Stimulated activated effector memory CD8-positive, alpha-beta T cell treated with anti-CD3 and anti-CD28 coated beads, Interleukin-12 subunit alpha, Interleukin-12 subunit beta, amount 100 ng/mL, for 72 hours (primary cell): ENCODE measurements around the gene ELAVL2.
"Not testable (repeated sequence)": the region's sequence is repeated elsewhere in the genome, so short reads cannot be mapped to it uniquely, and the experiment has no call there.

ENCODE experiments used
- ATAC-seq: fragments of 150-1000 bp; cut with Tn5 transposase; 2 replicates; pipeline ENCODE4 v1.10.0; 2021
- DNase-seq, 2 donors: peaks; one replicate each; pipeline ENCODE4 v3.0.0; 2021 to 2022; ENCODE audit warnings: low spot score in 2 of 2
- H3K27ac Mint-ChIP-seq: one replicate; pipeline ENCODE4 v1.8.0; 2022; ENCODE audit warnings: mild to moderate bottlenecking, mixed read lengths
- H3K36me3 Mint-ChIP-seq: one replicate; pipeline ENCODE4 v1.8.0; 2022; ENCODE audit warnings: mild to moderate bottlenecking, mixed read lengths
- H3K4me1 Mint-ChIP-seq: one replicate; pipeline ENCODE4 v1.8.0; 2022; ENCODE audit warnings: mixed read lengths
- H3K4me3 Mint-ChIP-seq: one replicate; pipeline ENCODE4 v1.8.0; 2022; ENCODE audit warnings: mild to moderate bottlenecking, mixed read lengths
- H3K9me3 Mint-ChIP-seq: one replicate; pipeline ENCODE4 v1.8.0; 2022; ENCODE audit warnings: mixed read lengths

The ELAVL2 gene

GRCh38 chr9:23725279-23725946 lies 100.6 kb downstream of the ELAVL2 start:
- no peak overlapping the region for H3K4me3 Mint-ChIP-seq
- H3K36me3 Mint-ChIP-seq = no peaks in the 10 kb centered on the region
- no peak overlapping the region for H3K27ac Mint-ChIP-seq
- peaks cover 11% of the 10 kb centered on the region for H3K9me3 Mint-ChIP-seq
- no peaks in the 10 kb centered on the region for H3K4me1 Mint-ChIP-seq
- ATAC-seq = no peak
- no peak for DNase-seq

- H3K36me3 Mint-ChIP-seq = no peaks in the 10 kb centered on the region
- DNase-seq = no peak
- H3K27ac Mint-ChIP-seq = no peak overlapping the region
- peaks cover 11% of the 10 kb centered on the region for H3K9me3 Mint-ChIP-seq
- no peak overlapping the region for H3K4me3 Mint-ChIP-seq
- no peaks in the 10 kb centered on the region for H3K4me1 Mint-ChIP-seq
- ATAC-seq = no peak
Observed at GRCh38 chr9:23723672-23724071, 102.4 kb downstream of the ELAVL2 start.

DNA sequence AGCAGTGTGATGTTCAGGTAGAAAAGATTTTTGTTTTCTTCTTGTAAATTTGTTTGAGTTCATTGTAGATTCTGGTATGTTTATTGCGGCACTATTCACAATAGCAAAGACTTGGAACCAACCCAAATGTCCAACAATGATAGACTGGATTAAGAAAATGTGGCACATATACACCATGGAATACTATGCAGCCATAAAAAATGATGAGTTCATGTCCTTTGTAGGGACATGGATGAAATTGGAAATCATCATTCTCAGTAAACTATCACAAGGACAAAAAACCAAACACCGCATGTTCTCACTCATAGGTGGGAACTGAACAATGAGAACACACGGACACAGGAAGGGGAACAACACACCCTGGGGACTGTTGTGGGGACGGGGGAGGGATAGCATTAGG lies 103.0 kb downstream of the ELAVL2 start:
- not testable (repeated sequence) for H3K36me3 Mint-ChIP-seq, ATAC-seq, DNase-seq, H3K27ac Mint-ChIP-seq, H3K4me3 Mint-ChIP-seq, H3K4me1 Mint-ChIP-seq
- H3K9me3 Mint-ChIP-seq = peaks cover 11% of the 10 kb centered on the region

DNA sequence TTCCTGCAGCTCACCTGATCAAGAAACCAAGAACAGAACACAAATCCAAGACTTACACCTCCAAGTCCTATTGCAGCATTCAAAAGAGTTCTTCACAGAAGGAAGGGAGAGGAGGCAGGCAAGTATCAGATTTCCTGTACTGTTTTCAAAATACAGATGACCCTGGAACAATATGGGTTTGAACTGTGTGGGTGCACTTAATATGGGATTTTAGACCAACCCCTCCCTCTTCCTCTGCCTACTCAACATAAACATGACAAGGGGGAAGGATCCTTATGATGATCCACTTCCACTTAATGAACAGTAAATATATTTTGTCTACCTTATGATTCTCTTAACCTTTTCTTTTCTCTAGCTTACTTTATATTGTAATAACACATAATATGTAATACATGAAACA lies 104.6 kb downstream of the ELAVL2 start:
- Mint-ChIP-seq H3K9me3 (peaks cover 11% of the 10 kb centered on the region), H3K4me1 (no peaks in the 10 kb centered on the region), H3K36me3 (no peaks in the 10 kb centered on the region), H3K27ac (no peak overlapping the region), H3K4me3 (no peak overlapping the region)
- no peak for ATAC-seq
- no peak for DNase-seq

- Mint-ChIP-seq H3K4me1 (no peaks in the 10 kb centered on the region), H3K27ac (no peak overlapping the region), H3K36me3 (no peaks in the 10 kb centered on the region), H3K4me3 (no peak overlapping the region), H3K9me3 (peaks cover 4% of the 10 kb centered on the region)
- DNase-seq = no peak
- no peak for ATAC-seq
Observed at GRCh38 chr9:23717505-23717904, 108.5 kb downstream of the ELAVL2 start.

DNA sequence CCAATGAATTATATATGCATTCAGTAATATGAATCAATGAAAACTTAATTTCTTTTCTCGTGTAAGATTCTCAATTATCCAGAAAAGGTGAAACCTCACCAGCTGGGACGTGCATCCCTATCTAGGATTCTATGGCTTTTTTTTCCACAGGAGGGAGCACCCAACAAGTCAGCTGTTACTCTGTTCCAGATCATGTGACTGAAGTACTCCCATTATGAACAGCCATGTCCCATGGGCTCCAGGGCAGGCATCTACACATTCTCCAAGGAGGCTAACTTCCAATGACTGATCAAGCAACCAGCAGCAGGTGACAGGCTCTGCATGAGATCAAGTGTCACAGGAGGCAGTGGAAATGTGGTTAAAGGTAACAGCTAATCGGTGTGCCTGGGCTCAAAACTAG lies 118.8 kb downstream of the ELAVL2 start:
- no peaks in the 10 kb centered on the region for H3K36me3 Mint-ChIP-seq
- DNase-seq (no peak), ATAC-seq (no peak)
- H3K4me1 Mint-ChIP-seq = no peaks in the 10 kb centered on the region
- H3K4me3 Mint-ChIP-seq = no peak overlapping the region
- peaks cover 3% of the 10 kb centered on the region for H3K9me3 Mint-ChIP-seq
- no peak overlapping the region for H3K27ac Mint-ChIP-seq

DNA sequence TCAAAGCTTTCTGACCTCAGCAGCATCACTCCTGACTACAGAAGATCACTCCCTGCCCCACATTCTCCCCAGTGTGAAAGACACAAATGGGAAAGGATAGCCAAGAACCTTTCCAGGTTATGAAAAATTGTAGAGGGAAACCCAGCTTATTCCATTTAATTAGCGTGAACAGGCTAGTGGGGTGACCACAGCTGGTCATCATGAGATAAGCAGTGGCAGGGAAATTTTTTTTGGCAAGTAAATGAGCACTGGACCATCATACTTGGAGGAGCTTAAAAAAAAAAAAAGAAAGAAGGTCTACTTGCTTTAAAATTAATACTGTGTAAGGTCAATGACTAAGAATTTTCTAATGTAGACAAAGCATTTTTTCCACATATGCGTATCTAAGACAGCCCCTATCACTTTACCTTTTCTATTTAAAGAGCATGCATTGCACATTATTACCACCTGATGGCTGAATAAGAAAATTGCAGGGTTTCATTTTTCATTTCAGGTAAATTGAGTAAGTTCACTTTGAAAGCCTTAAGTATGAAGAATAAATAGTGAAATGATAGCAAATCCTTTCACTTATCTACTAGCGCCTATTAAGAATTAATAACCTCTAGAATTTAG lies 123.6 kb downstream of the ELAVL2 start:
- no peak overlapping the region for H3K4me3 Mint-ChIP-seq
- H3K36me3 Mint-ChIP-seq = no peaks in the 10 kb centered on the region
- DNase-seq (no peak), ATAC-seq (no peak)
- H3K4me1 Mint-ChIP-seq = no peaks in the 10 kb centered on the region
- H3K27ac Mint-ChIP-seq = no peak overlapping the region
- no peaks in the 10 kb centered on the region for H3K9me3 Mint-ChIP-seq

DNA sequence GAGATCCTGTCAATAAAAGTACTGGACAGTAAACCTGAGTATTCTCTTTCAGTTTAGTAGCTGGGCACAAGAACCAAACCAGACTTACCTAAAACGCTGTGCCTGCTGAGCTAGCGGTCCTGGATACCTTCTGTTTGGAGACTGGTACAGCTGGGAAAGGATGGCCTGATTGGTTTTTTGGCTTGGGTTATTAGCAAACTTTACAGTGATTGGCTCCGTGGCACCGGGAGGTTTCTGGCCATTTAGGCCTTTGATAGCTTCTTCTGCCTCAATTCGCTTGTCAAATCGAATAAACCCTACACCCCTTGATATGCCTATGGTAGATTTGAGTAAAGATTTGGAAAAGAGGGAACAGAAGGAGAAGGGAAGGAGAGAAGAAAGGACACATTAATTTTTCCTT lies 124.7 kb downstream of the ELAVL2 start:
- no peak overlapping the region for H3K4me3 Mint-ChIP-seq
- no peaks in the 10 kb centered on the region for H3K9me3 Mint-ChIP-seq
- DNase-seq (no peak), ATAC-seq (no peak)
- H3K27ac Mint-ChIP-seq = no peak overlapping the region
- no peaks in the 10 kb centered on the region for H3K36me3 Mint-ChIP-seq
- no peaks in the 10 kb centered on the region for H3K4me1 Mint-ChIP-seq

DNA sequence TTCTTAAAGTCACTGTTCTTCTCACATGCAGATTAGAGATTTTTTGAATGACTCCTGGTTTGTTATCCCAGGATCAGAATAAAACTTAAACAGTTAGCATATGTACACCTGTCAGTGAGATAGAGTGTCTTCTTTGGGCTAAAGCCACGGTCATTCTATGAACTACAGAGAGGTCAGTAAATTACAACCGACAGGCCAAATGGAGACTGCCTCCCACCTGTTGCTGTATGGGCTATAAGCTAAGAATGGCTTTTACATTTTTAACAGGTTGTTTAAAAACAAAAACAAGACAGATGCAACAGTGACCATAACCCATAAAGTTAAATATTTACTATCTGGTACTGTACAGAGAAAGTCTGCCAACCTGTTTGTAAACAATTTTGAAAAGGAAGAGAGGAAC lies 125.7 kb downstream of the ELAVL2 start:
- DNase-seq (no peak), ATAC-seq (no peak)
- H3K36me3 Mint-ChIP-seq = no peaks in the 10 kb centered on the region
- H3K4me1 Mint-ChIP-seq = no peaks in the 10 kb centered on the region
- H3K27ac Mint-ChIP-seq = no peak overlapping the region
- H3K4me3 Mint-ChIP-seq = no peak overlapping the region
- H3K9me3 Mint-ChIP-seq = peaks cover 3% of the 10 kb centered on the region

DNA sequence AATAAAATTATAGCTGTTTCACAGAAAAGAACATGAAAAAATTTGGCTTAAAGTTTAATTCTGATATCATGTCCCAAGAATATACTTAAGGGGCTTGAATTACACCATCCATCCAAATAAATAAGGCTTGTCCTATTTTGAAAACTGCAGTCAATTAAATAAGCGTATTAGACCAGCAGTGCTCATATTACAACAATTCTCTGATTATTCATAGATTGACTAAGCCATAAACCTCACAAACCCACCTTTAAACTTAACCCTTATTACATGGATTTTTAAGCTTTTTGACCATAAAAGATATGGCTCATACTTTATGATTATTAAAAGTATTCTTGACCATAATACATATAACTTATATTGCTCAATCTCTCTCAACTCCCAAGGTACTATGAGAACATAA lies 127.9 kb downstream of the ELAVL2 start:
- no peak for DNase-seq
- Mint-ChIP-seq H3K4me3 (no peak overlapping the region), H3K9me3 (peaks cover 5% of the 10 kb centered on the region), H3K4me1 (no peaks in the 10 kb centered on the region), H3K27ac (no peak overlapping the region), H3K36me3 (no peaks in the 10 kb centered on the region)
- ATAC-seq = no peak

- H3K4me3 Mint-ChIP-seq = no peak overlapping the region
- peaks cover 7% of the 10 kb centered on the region for H3K9me3 Mint-ChIP-seq
- H3K36me3 Mint-ChIP-seq = no peaks in the 10 kb centered on the region
- ATAC-seq = no peak
- DNase-seq = no peak
- no peak overlapping the region for H3K27ac Mint-ChIP-seq
- H3K4me1 Mint-ChIP-seq = no peaks in the 10 kb centered on the region
Observed at GRCh38 chr9:23695572-23695971, 130.5 kb downstream of the ELAVL2 start.

DNA sequence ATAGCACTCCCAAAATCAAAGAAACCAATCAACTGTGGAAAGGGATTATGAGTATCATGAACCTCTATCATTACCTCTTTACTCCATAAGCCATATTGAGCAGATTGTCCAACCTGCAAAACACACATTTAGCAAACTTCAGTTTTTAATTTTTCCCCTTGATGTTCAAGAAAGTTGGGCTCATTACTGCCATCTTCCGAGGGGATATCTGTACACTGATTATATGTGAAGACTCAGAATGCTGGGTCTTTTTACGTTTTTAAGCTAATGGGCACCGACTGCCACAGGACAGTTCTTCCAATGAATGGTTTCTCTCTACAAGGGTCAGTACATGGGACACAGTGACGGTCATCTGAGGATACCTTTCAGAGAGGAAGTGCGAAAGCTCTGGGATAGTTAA lies 132.7 kb downstream of the ELAVL2 start:
- no peak overlapping the region for H3K4me3 Mint-ChIP-seq
- ATAC-seq (no peak), DNase-seq (no peak)
- H3K36me3 Mint-ChIP-seq = no peaks in the 10 kb centered on the region
- no peak overlapping the region for H3K27ac Mint-ChIP-seq
- H3K9me3 Mint-ChIP-seq = peaks cover 7% of the 10 kb centered on the region
- H3K4me1 Mint-ChIP-seq = no peaks in the 10 kb centered on the region

DNA sequence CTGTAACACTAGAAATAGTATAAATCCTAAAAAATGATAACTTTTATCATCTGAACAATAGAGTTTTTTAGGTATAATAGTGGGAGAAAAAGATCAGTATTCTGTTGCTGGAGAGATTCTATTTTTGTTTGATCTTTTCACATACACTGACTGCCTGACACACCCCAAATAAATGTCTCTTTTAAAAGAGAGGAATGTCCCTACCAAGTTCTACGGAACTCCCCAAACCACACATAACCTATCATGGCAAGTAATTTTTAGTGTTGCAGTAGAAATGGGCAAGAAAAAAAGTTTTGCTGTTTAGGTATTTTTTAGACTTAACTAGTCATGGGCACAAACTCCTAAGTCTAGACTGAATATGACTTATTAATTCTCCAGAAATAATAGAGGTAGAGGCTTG lies 139.1 kb downstream of the ELAVL2 start:
- Mint-ChIP-seq H3K9me3 (peaks cover 5% of the 10 kb centered on the region), H3K27ac (no peak overlapping the region), H3K4me1 (no peaks in the 10 kb centered on the region), H3K4me3 (no peak overlapping the region), H3K36me3 (no peaks in the 10 kb centered on the region)
- ATAC-seq (no peak), DNase-seq (no peak)

DNA sequence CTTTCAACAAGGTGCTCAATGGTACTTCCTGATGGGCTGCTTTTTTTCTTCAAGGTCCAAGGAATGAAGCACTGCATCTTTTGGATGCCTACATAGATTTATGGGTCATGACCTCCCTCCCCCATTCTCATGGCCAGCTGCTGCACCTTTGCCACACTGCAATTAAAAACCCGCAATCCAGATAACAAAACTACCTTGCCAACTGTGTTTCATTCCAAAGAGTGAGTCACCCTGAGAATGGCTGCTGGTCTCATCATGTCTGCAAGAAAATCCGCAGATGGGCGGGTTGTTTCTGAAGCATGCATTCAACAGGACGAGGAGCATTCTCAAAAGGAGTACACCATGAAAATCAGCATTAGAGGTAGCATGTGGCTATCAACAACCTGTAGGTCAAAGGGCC lies 139.8 kb downstream of the ELAVL2 start:
- no peak for ATAC-seq
- Mint-ChIP-seq H3K27ac (no peak overlapping the region), H3K9me3 (peaks cover 5% of the 10 kb centered on the region), H3K4me3 (no peak overlapping the region), H3K36me3 (no peaks in the 10 kb centered on the region), H3K4me1 (no peaks in the 10 kb centered on the region)
- DNase-seq = no peak

- Mint-ChIP-seq H3K4me1 (no peaks in the 10 kb centered on the region), H3K9me3 (peaks cover 9% of the 10 kb centered on the region), H3K36me3 (no peaks in the 10 kb centered on the region), H3K4me3 (no peak overlapping the region), H3K27ac (no peak overlapping the region)
- no peak for ATAC-seq
- DNase-seq = no peak
Observed at GRCh38 chr9:23683611-23684061, 142.4 kb downstream of the ELAVL2 start.

DNA sequence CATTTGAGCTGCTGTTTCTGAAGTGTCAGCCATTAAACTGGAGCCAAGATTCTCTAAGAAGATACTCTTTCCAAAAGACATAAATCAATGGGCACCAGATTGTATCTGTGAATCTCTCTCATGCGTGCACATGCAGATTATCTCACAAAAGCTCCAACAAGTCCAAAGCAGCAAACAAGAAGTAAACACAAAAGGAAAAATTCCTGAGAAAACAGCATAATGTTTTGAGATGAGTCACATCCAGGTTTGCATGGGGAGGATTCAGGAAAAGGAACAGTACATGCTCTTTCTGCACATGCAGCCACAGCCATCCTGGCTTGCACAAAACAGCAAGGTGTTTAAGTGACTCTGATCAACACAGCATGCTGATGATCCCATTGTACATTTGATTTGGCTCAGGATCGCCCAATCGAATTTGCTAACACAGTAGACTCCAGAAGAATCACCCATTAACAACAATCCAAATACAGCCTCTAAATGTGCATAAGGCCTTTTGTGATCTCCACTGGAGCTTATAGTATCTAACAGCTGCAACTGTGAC lies 143.1 kb downstream of the ELAVL2 start:
- DNase-seq (no peak), ATAC-seq (no peak)
- H3K27ac Mint-ChIP-seq = no peak overlapping the region

More for the DNA sequence above, 143.1 kb downstream of the ELAVL2 start:
- no peaks in the 10 kb centered on the region for H3K36me3 Mint-ChIP-seq
- H3K4me3 Mint-ChIP-seq = no peak overlapping the region
- H3K4me1 Mint-ChIP-seq = no peaks in the 10 kb centered on the region
- H3K9me3 Mint-ChIP-seq = peaks cover 9% of the 10 kb centered on the region
